ENCODE measurements around the gene EXOC3L2. TPM values are rescaled to one million over a fixed set of nuclear protein-coding genes. Genes with fewer than 3 reads are reported as not detected.

Gene EXOC3L2
- total RNA-seq (2021) (not detected in 2 replicates), Bru-seq, nascent RNA (not detected), BruChase-seq, experiment 1, labeled RNA remaining after a 2-hour chase (percentile 5 among the genes with signal in this experiment), BruChase-seq, experiment 2, labeled RNA remaining after a 6-hour chase (percentile 10 among the genes with signal in this experiment)
- long read RNA-seq = 0 reads

- Histone ChIP-seq H3K36me3 (ENCODE audit: insufficient read depth, low read length, poor library complexity, severe bottlenecking) (no peaks in the 10 kb centered on the region), H3K9me3 (ENCODE audit: low read depth, low read length, poor library complexity, severe bottlenecking) (no peaks in the 10 kb centered on the region), H3K4me1 (ENCODE audit: insufficient read depth, low read length, poor library complexity, severe bottlenecking) (peaks cover 5% of the 10 kb centered on the region), H3K27me3 (replicated peaks; ENCODE audit: insufficient read depth, low read depth, low read length, poor library complexity) (no peaks in the 10 kb centered on the region), H3K4me3 (ENCODE audit: low read depth, low read length, poor library complexity, severe bottlenecking) (no peak within 1 kb of the TSS), H3K27ac (ENCODE audit: low read depth, low read length, poor library complexity, severe bottlenecking) (no peak within 1 kb of the TSS)
- CTCF ChIA-PET = no interaction called here
- DNase-seq (ENCODE audit: low spot score) = no peak
- no TSS peak for BruUV-seq (replicated peaks)
- TF ChIP-seq CTCF (conservative IDR thresholded peaks at IDR 0.05; ENCODE audit: low read depth, low read length) = no peak
- no peak for TF ChIP-seq EZH2 (IDR thresholded peaks at IDR 0.05; ENCODE audit: borderline replicate concordance, low read depth, low read length, poor library complexity, severe bottlenecking)
- POLR2A ChIA-PET (ENCODE audit: low non-redundant PET) = no interaction called here
- intact Hi-C loops (cut with micrococcal nuclease; ENCODE audit: unreplicated experiment) = loop anchor here (10.0 kb wide), 1 partner anchor 231 kb away; no protein-coding TSS in a partner anchor
These were observed at the start of gene EXOC3L2 for GRCh38 chr19:45245334-45245787. EXOC3L2 (minus strand) TSS chr19:45245407; CDS start chr19:45239045, 6,362 bp downstream.

- no peak overlapping the region for H3K27ac ChIP-seq (ENCODE audit: low read depth, low read length, poor library complexity, severe bottlenecking)
- no TSS peak for BruUV-seq (replicated peaks)
- ChIA-PET POLR2A (ENCODE audit: low non-redundant PET) (no interaction called here), CTCF (interaction anchor here (0.5 kb wide), 1 partner anchor 45 kb away, joined by 3 read pairs; no protein-coding TSS in a partner anchor)
- H3K4me1 ChIP-seq (ENCODE audit: insufficient read depth, low read length, poor library complexity, severe bottlenecking) = no peaks in the 10 kb centered on the region
- no peak for DNase-seq (ENCODE audit: low spot score)
- peaks cover 4% of the 10 kb centered on the region for H3K36me3 ChIP-seq (ENCODE audit: insufficient read depth, low read length, poor library complexity, severe bottlenecking)
- TF ChIP-seq EZH2 (IDR thresholded peaks at IDR 0.05; ENCODE audit: borderline replicate concordance, low read depth, low read length, poor library complexity, severe bottlenecking) (no peak), CTCF (conservative IDR thresholded peaks at IDR 0.05; ENCODE audit: low read depth, low read length) (no peak)
- intact Hi-C loops (cut with micrococcal nuclease; ENCODE audit: unreplicated experiment) = no loop called here
- no peak overlapping the region for H3K4me3 ChIP-seq (ENCODE audit: low read depth, low read length, poor library complexity, severe bottlenecking)
- no peaks in the 10 kb centered on the region for H3K9me3 ChIP-seq (ENCODE audit: low read depth, low read length, poor library complexity, severe bottlenecking)
- no peaks in the 10 kb centered on the region for H3K27me3 ChIP-seq (replicated peaks; ENCODE audit: insufficient read depth, low read depth, low read length, poor library complexity)
These were observed 49.3 kb upstream of the EXOC3L2 start for GRCh38 chr19:45294291-45295029.

- no peaks in the 10 kb centered on the region for H3K4me1 ChIP-seq (ENCODE audit: insufficient read depth, low read length, poor library complexity, severe bottlenecking)
- no peak overlapping the region for H3K27ac ChIP-seq (ENCODE audit: low read depth, low read length, poor library complexity, severe bottlenecking)
- CTCF ChIA-PET = no interaction called here
- DNase-seq (ENCODE audit: low spot score) = no peak
- no TSS peak for BruUV-seq (replicated peaks)
- H3K27me3 ChIP-seq (replicated peaks; ENCODE audit: insufficient read depth, low read depth, low read length, poor library complexity) = no peaks in the 10 kb centered on the region
- POLR2A ChIA-PET (ENCODE audit: low non-redundant PET) = no interaction called here
- no peaks in the 10 kb centered on the region for H3K9me3 ChIP-seq (ENCODE audit: low read depth, low read length, poor library complexity, severe bottlenecking)
- peaks cover 4% of the 10 kb centered on the region for H3K36me3 ChIP-seq (ENCODE audit: insufficient read depth, low read length, poor library complexity, severe bottlenecking)
- H3K4me3 ChIP-seq (ENCODE audit: low read depth, low read length, poor library complexity, severe bottlenecking) = no peak overlapping the region
- TF ChIP-seq CTCF (conservative IDR thresholded peaks at IDR 0.05; ENCODE audit: low read depth, low read length) (no peak), EZH2 (IDR thresholded peaks at IDR 0.05; ENCODE audit: borderline replicate concordance, low read depth, low read length, poor library complexity, severe bottlenecking) (no peak)
- intact Hi-C loops (cut with micrococcal nuclease; ENCODE audit: unreplicated experiment) = no loop called here
These were observed 48.5 kb upstream of the EXOC3L2 start for GRCh38 chr19:45293682-45294081.

All from A673 (cell line).